Cardiac muscle cell (in vitro differentiated cells and primary cell): ENCODE data around the gene CLMN. TPM values are rescaled to one million over a fixed set of nuclear protein-coding genes. Genes with fewer than 3 reads are reported as not detected.

Source experiments
- DNase-seq, 2 donors: peaks; one replicate each; pipeline versions ENCODE4 v3.0.0 to v3.0.0-alpha.2; 2010 to 2017; ENCODE audit warnings: low read depth in 1 of 2, low spot score in 1 of 2
- H3K27ac ChIP-seq: fragments of 200-600 bp; sonication (generic); 2 replicates; pipeline ENCODE4 v1.5.1; 2016
- H3K27me3 ChIP-seq: fragments of 200-600 bp; sonication (generic); 2 replicates; pipeline ENCODE4 v1.6.0; 2016; ENCODE audit warnings: control low read depth
- H3K36me3 ChIP-seq: fragments of 200-600 bp; sonication (generic); 2 replicates; pipeline ENCODE4 v1.5.1; 2016; ENCODE audit warnings: control low read depth
- H3K4me1 ChIP-seq: fragments of 200-600 bp; sonication (generic); 2 replicates; pipeline ENCODE4 v1.8.1; 2017; ENCODE audit warnings: low read depth, mild to moderate bottlenecking, mixed run types
- H3K4me3 ChIP-seq: fragments of 200-600 bp; sonication (generic); 2 replicates; pipeline ENCODE4 v1.5.1; 2016; ENCODE audit warnings: mild to moderate bottlenecking
- H3K9me3 ChIP-seq: fragments of 200-600 bp; sonication (generic); 2 replicates; pipeline ENCODE4 v1.5.1; 2017; ENCODE audit warnings: low read depth, mild to moderate bottlenecking, control low read depth
- polyA plus RNA-seq: library from polyadenylated mRNA; unstranded; fragments of >200 nt; fragmentation: Nextera tagmentation; extraction: Ambion mirVana; gene quantifications from 2 replicates; pipeline ENCODE4 v1.2.1, GENCODE V29; 2016
- total RNA-seq: library from RNA; depleted of rRNA; stranded (reverse); fragments of >200 nt; gene quantifications from 2 replicates; pipeline ENCODE4 v1.2.3, GENCODE V29; 2016
- TF ChIP-seq, protein P1 (sequence below): IDR thresholded peaks from 2 replicates; pipeline ENCODE4 v1.5.1; 2012; ENCODE audit warnings: low read depth, mild to moderate bottlenecking, low read length

CLMN gene
- total and polyA plus RNA-seq, 2 experiments from 2014 or later = 0.98 to 1.3 TPM

DNA sequence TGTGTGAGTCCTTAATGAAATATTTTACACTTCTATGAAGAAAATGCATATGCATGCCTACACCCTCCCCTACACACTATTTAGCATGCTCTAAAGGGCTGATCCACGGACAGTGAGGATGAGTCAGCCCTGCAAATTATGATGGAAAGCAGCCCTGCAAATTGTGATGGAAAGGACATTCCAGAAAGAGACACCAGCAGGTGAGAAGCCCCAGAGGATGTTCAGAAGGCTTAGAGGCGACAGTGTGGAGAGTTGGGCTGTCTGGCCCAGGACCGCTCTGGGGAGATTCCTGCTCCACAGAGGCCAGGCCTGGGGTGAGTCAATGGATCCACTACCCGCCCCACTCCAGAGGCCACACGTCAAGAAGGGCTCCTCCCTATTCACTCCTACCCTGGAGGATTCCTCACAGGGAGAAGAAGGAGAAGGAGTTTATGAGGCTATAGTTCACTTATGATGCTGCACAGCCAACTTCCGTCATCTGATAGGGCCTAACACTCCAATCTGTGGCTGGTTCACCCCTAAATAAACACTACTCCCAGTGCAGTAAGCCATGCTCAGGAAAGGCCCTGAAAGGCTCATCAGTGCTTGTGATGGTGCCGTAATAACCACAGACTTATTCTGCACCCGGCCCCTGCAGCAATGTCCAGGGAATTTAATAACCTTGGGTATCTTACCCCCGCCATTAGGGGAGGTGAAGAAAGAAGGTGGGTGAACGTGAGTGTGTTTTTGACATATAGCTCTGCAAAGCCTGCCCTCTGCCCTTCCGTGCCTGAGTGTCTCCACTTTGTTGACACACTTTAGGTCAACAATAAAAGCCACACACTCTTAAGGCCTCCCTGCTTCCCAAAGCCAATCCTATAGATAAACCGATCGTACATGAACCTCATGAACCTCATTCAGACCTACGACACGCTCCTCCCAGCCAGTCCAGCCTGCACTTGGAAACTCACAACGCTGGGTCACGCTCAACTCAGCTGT, 46.4 kb downstream of the CLMN start:
- H3K27me3 ChIP-seq = no peaks in the 10 kb centered on the region
- TF ChIP-seq, protein P1, sequence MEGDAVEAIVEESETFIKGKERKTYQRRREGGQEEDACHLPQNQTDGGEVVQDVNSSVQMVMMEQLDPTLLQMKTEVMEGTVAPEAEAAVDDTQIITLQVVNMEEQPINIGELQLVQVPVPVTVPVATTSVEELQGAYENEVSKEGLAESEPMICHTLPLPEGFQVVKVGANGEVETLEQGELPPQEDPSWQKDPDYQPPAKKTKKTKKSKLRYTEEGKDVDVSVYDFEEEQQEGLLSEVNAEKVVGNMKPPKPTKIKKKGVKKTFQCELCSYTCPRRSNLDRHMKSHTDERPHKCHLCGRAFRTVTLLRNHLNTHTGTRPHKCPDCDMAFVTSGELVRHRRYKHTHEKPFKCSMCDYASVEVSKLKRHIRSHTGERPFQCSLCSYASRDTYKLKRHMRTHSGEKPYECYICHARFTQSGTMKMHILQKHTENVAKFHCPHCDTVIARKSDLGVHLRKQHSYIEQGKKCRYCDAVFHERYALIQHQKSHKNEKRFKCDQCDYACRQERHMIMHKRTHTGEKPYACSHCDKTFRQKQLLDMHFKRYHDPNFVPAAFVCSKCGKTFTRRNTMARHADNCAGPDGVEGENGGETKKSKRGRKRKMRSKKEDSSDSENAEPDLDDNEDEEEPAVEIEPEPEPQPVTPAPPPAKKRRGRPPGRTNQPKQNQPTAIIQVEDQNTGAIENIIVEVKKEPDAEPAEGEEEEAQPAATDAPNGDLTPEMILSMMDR = no peak
- H3K27ac ChIP-seq = no peak overlapping the region
- H3K36me3 ChIP-seq = no peaks in the 10 kb centered on the region
- no peaks in the 10 kb centered on the region for H3K9me3 ChIP-seq
- H3K4me1 ChIP-seq = no peaks in the 10 kb centered on the region
- no peak for DNase-seq
- H3K4me3 ChIP-seq = no peak overlapping the region

- TF ChIP-seq, protein P1 = no peak
- Histone ChIP-seq H3K4me1 (no peaks in the 10 kb centered on the region), H3K36me3 (no peaks in the 10 kb centered on the region), H3K4me3 (no peak overlapping the region), H3K27ac (no peak overlapping the region), H3K9me3 (no peaks in the 10 kb centered on the region), H3K27me3 (no peaks in the 10 kb centered on the region)
- no peak for DNase-seq
These were observed 47.7 kb downstream of the CLMN start for GRCh38 chr14:95272057-95272456.

DNA sequence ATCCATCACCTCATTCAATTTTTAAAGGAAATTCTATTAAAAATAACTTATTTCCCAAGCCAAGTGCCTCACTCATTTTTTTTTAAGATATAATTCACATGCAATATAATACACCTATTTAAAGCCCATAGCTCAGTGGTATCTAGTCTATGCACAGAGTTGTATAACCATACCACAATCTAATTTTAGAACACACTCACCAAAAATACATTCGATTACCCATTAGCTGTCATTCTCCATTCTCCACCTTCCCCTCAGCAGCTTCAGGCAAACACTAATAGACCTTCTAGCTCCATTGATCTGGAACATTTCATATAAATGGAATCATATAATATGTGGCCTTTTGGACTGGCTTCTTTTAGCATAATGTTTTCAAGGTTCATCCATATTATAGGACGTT, 49.5 kb downstream of the CLMN start:
- no peaks in the 10 kb centered on the region for H3K27me3 ChIP-seq
- no peak overlapping the region for H3K4me3 ChIP-seq
- no peak for DNase-seq
- H3K36me3 ChIP-seq = no peaks in the 10 kb centered on the region
- no peaks in the 10 kb centered on the region for H3K4me1 ChIP-seq
- TF ChIP-seq, protein P1 = no peak
- H3K9me3 ChIP-seq = no peaks in the 10 kb centered on the region
- H3K27ac ChIP-seq = no peak overlapping the region

DNA sequence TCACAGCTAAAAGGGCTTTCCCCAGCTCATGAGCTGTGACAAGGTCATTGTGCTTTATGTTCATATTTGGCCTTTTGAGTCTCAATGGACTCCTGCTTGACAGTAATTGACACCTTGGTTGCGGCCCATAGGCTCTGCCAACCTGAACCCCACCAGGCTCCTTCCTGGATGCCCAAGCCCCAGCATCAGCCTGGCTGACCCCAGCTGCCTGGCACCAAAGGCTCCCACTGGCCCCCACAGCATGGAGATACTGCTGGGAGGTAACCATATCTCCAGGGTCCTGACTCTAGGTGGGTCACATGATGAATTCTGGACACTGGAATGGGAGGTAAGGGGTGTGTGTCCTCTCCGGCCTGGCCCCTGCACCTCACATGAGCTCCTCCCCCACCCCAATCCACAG, 50.2 kb downstream of the CLMN start:
- no peaks in the 10 kb centered on the region for H3K27me3 ChIP-seq
- no peaks in the 10 kb centered on the region for H3K36me3 ChIP-seq
- no peak overlapping the region for H3K27ac ChIP-seq
- no peaks in the 10 kb centered on the region for H3K9me3 ChIP-seq
- no peaks in the 10 kb centered on the region for H3K4me1 ChIP-seq
- TF ChIP-seq, protein P1 = no peak
- H3K4me3 ChIP-seq = no peak overlapping the region
- DNase-seq = no peak

- Histone ChIP-seq H3K4me3 (no peak overlapping the region), H3K27me3 (no peaks in the 10 kb centered on the region)
These were observed 51.4 kb downstream of the CLMN start for GRCh38 chr14:95268350-95268749.

More at GRCh38 chr14:95268350-95268749, 51.4 kb downstream of the CLMN start:
- Histone ChIP-seq H3K36me3 (no peaks in the 10 kb centered on the region), H3K9me3 (no peaks in the 10 kb centered on the region), H3K27ac (no peak overlapping the region), H3K4me1 (no peaks in the 10 kb centered on the region)
- DNase-seq = no peak
- TF ChIP-seq, protein P1 = no peak
